H9 (cell line): ENCODE results near the gene PNMA8C. TPM values are rescaled to one million over a fixed set of nuclear protein-coding genes. Genes with fewer than 3 reads are reported as not detected.

Experiments used
- DNase-seq: peaks from one replicate; pipeline ENCODE4 v3.0.0-alpha.2; 2017
- H2AFZ ChIP-seq: one replicate; pipeline ENCODE4 v1.6.1; 2013; ENCODE audit warnings: mild to moderate bottlenecking, low read length, control low read depth, moderate library complexity
- H2AK5ac ChIP-seq: 2 replicates; pipeline ENCODE4 v1.6.1; 2013; ENCODE audit warnings: low read length, control low read depth, mixed read lengths; ENCODE audit not compliant: insufficient read length
- H2BK120ac ChIP-seq: one replicate; pipeline ENCODE4 v1.6.1; 2013; ENCODE audit warnings: low read depth, mild to moderate bottlenecking, low read length, control low read depth, inconsistent platforms; ENCODE audit not compliant: poor library complexity, severe bottlenecking
- H2BK12ac ChIP-seq: 2 replicates; pipeline ENCODE4 v1.6.1; 2013; ENCODE audit warnings: low read length, control low read depth, mixed read lengths, low read depth; ENCODE audit not compliant: insufficient read length
- H2BK15ac ChIP-seq: 2 replicates; pipeline ENCODE4 v1.6.1; 2013; ENCODE audit warnings: low read depth, low read length, control low read depth
- H2BK20ac ChIP-seq: one replicate; pipeline ENCODE4 v1.6.1; 2013; ENCODE audit warnings: low read depth, mild to moderate bottlenecking, low read length, control low read depth, inconsistent platforms; ENCODE audit not compliant: poor library complexity, severe bottlenecking
- H2BK5ac ChIP-seq: 2 replicates; pipeline ENCODE4 v1.6.1; 2013; ENCODE audit warnings: low read length, control low read depth, mixed read lengths; ENCODE audit not compliant: insufficient read length
- H3K14ac ChIP-seq: 2 replicates; pipeline ENCODE4 v1.6.1; 2013; ENCODE audit warnings: low read length, control low read depth; ENCODE audit not compliant: insufficient read depth
- H3K18ac ChIP-seq: 2 replicates; pipeline ENCODE4 v1.6.1; 2013; ENCODE audit warnings: low read depth, mild to moderate bottlenecking, mixed read lengths, low read length, control low read depth; ENCODE audit not compliant: insufficient read length
- H3K23ac ChIP-seq: 2 replicates; pipeline ENCODE4 v1.6.1; 2013; ENCODE audit warnings: low read length, control low read depth, mixed read lengths, low read depth; ENCODE audit not compliant: insufficient read length
- H3K23me2 ChIP-seq: 2 replicates; pipeline ENCODE4 v1.6.1; 2013; ENCODE audit warnings: low read depth, mild to moderate bottlenecking, mixed read lengths, low read length, control low read depth; ENCODE audit not compliant: insufficient read length, poor library complexity, severe bottlenecking
- H3K27ac ChIP-seq: 2 replicates; pipeline ENCODE4 v1.5.1; 2013; ENCODE audit warnings: low read length, control low read depth, mixed read lengths, low read depth; ENCODE audit not compliant: insufficient read length
- H3K27me3 ChIP-seq: 2 replicates; pipeline ENCODE4 v1.6.1; 2013; ENCODE audit warnings: low read length, control low read depth, inconsistent platforms; ENCODE audit not compliant: insufficient read depth
- H3K4ac ChIP-seq: 2 replicates; pipeline ENCODE4 v1.6.1; 2013; ENCODE audit warnings: low read depth, mild to moderate bottlenecking, control low read depth, inconsistent platforms, low read length, moderate library complexity
- H3K4me1 ChIP-seq: 2 replicates; pipeline ENCODE4 v1.6.1; 2013; ENCODE audit warnings: low read length, control low read depth, inconsistent platforms; ENCODE audit not compliant: insufficient read depth
- H3K4me2 ChIP-seq: 2 replicates; pipeline ENCODE4 v1.6.1; 2013; ENCODE audit warnings: low read length, control low read depth, mixed read lengths; ENCODE audit not compliant: insufficient read length, insufficient read depth
- H3K56ac ChIP-seq: 2 replicates; pipeline ENCODE4 v1.6.1; 2013; ENCODE audit warnings: low read depth, mild to moderate bottlenecking, mixed read lengths, low read length, control low read depth; ENCODE audit not compliant: insufficient read length
- H3K79me1 ChIP-seq: 2 replicates; pipeline ENCODE4 v1.6.1; 2013; ENCODE audit warnings: low read depth, mild to moderate bottlenecking, moderate library complexity, low read length, control low read depth, inconsistent platforms; ENCODE audit not compliant: insufficient read depth, poor library complexity, severe bottlenecking
- H3K79me2 ChIP-seq: 2 replicates; pipeline ENCODE4 v1.6.1; 2013; ENCODE audit warnings: low read length, control low read depth, inconsistent platforms; ENCODE audit not compliant: insufficient read depth
- H3K9ac ChIP-seq: 2 replicates; pipeline ENCODE4 v1.6.1; 2013; ENCODE audit warnings: low read length, control low read depth, mixed read lengths; ENCODE audit not compliant: insufficient read length; ENCODE audit errors: extremely low read depth
- H3K9me3 ChIP-seq: one replicate; pipeline ENCODE4 v1.6.1; 2013; ENCODE audit warnings: low read depth, low read length, inconsistent platforms; ENCODE audit not compliant: control insufficient read depth
- H3T11ph ChIP-seq: one replicate; pipeline ENCODE4 v1.6.1; 2013; ENCODE audit warnings: mild to moderate bottlenecking, low read length, control low read depth, inconsistent platforms
- H4K20me1 ChIP-seq: one replicate; pipeline ENCODE4 v1.6.1; 2013; ENCODE audit not compliant: control insufficient read depth, insufficient read length, insufficient read depth
- H4K5ac ChIP-seq: 2 replicates; pipeline ENCODE4 v1.6.1; 2013; ENCODE audit warnings: low read depth, mild to moderate bottlenecking, mixed read lengths, low read length, control low read depth; ENCODE audit not compliant: insufficient read length
- H4K8ac ChIP-seq: replicated peaks from 2 replicates; pipeline ENCODE4 v1.6.1; 2013; ENCODE audit warnings: low read length, control low read depth, mixed read lengths, low read depth; ENCODE audit not compliant: insufficient read length
- H4K91ac ChIP-seq: 2 replicates; pipeline ENCODE4 v1.6.1; 2013; ENCODE audit warnings: low read depth, mild to moderate bottlenecking, moderate library complexity, mixed read lengths, low read length, control low read depth; ENCODE audit not compliant: insufficient read length
- H3K27ac Mint-ChIP-seq, 3 experiments: 2 replicates in 2 of 3; 3 replicates in 1 of 3; pipeline ENCODE4 v1.8.0; 2020 to 2021; ENCODE audit warnings: mixed read lengths in 3 of 3, mild to moderate bottlenecking in 1 of 3, moderate library complexity in 1 of 3
- H3K27me3 Mint-ChIP-seq: 2 replicates; pipeline ENCODE4 v1.8.0; 2021; ENCODE audit warnings: low read depth, mild to moderate bottlenecking, moderate library complexity, mixed read lengths
- H3K36me3 Mint-ChIP-seq, 3 experiments: 2 replicates in 2 of 3; 3 replicates in 1 of 3; pipeline ENCODE4 v1.8.0; 2020 to 2021; ENCODE audit warnings: low read depth in 3 of 3, mixed read lengths in 3 of 3; ENCODE audit not compliant: insufficient read depth in 1 of 3
- H3K4me1 Mint-ChIP-seq, 2 experiments: 2 replicates each; pipeline ENCODE4 v1.8.0; 2020; ENCODE audit warnings: mixed read lengths in 2 of 2
- H3K4me3 Mint-ChIP-seq, 2 experiments: 2 replicates in 1 of 2; 3 replicates in 1 of 2; pipeline ENCODE4 v1.8.0; 2020 to 2021; ENCODE audit warnings: mild to moderate bottlenecking in 2 of 2, mixed read lengths in 2 of 2, moderate library complexity in 1 of 2
- H3K9me3 Mint-ChIP-seq, 2 experiments: 2 replicates in 1 of 2; 3 replicates in 1 of 2; pipeline ENCODE4 v1.8.0; 2020; ENCODE audit warnings: mild to moderate bottlenecking in 2 of 2, mixed read lengths in 2 of 2, moderate library complexity in 1 of 2
- CTCF ChIP-seq: fragments of 200-600 bp; sonication (generic); conservative IDR thresholded peaks from 3 replicates; pipeline ENCODE4 v1.8.0; 2021; ENCODE audit warnings: antibody characterized with exemption, mild to moderate bottlenecking
- WGBS: extraction: QIAGEN DNeasy Blood & Tissue Kit; methylation state at CpG from one replicate; pipeline ENCODE4 v1.1.7; 2013; ENCODE audit warnings: missing lambda C conversion rate, low lambda C conversion rate, mixed read lengths; ENCODE audit not compliant: insufficient read length; ENCODE audit errors: extremely low coverage; 5-methylcytosine and 5-hydroxymethylcytosine counted together
- total RNA-seq: library from RNA; stranded (reverse); gene quantifications from 2 replicates; pipeline ENCODE4 v1.2.1, GENCODE V29; 2021

The PNMA8C gene
- total RNA-seq, 1 experiment from 2014 or later: 1.8 TPM

DNA sequence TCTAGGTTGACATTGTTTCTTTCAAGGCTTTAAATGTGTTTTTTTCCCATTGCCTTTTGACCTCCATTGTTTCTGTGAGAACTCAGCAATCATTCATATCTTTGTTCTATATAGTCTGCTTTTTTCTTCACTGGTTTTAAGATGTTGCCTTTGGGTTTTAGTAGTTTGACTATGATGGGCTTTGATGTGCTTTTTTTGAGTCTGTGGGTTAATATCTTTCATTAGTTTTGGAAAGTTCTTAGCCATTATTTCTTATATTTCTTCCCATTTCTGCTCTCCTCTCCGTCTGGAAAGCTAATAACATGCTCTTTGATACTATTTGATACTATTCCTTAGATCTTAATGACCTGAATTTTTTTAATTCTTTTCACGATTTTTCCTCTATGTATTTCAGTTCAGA is 48.0 kb downstream of the PNMA8C start:
- Mint-ChIP-seq H3K27ac (no peak overlapping the region; a peak in 1 of 7 replicates), H3K36me3 (peaks cover 54 to 93% (median 88%) of the 10 kb centered on the region in 3 experiments), H3K27me3 (no peaks in the 10 kb centered on the region; the same call in 1 of the 2 replicates), H3K4me1 (no peaks in the 10 kb centered on the region; a peak in 1 of 4 replicates), H3K4me3 (no peak overlapping the region), H3K9me3 (no peaks in the 10 kb centered on the region)
- Histone ChIP-seq H3K9me3 (no peaks in the 10 kb centered on the region), H3K4me2 (no peak overlapping the region), H2BK5ac (no peak overlapping the region), H3K18ac (no peak overlapping the region), H3K9ac (no peak overlapping the region), H3K14ac (no peak overlapping the region), H3K4ac (no peak overlapping the region), H4K5ac (no peak overlapping the region), H3K56ac (no peak overlapping the region), H3K4me1 (no peaks in the 10 kb centered on the region), H3K27ac (no peak overlapping the region), H3K23ac (no peak overlapping the region), H4K91ac (no peak overlapping the region), H2BK120ac (no peak overlapping the region), H3K79me2 (no peaks in the 10 kb centered on the region; the same call in 1 of the 2 replicates), H2BK20ac (no peak overlapping the region), H2AFZ (no peak overlapping the region), H3K27me3 (no peaks in the 10 kb centered on the region), H2AK5ac (no peak overlapping the region), H3T11ph (no peak overlapping the region), H4K20me1 (no peaks in the 10 kb centered on the region), H2BK15ac (no peak overlapping the region), H3K79me1 (no peaks in the 10 kb centered on the region), H2BK12ac (no peak overlapping the region), H4K8ac (no peak overlapping the region), H3K23me2 (no peaks in the 10 kb centered on the region)
- no peak for DNase-seq
- WGBS: no CpG with 5 or more reads among the region's 2 CpGs
- no peak for TF ChIP-seq CTCF
